Type B pancreatic cell (in vitro differentiated cells): ENCODE data around the gene TTC12. TPM values are rescaled to one million over a fixed set of nuclear protein-coding genes. Genes with fewer than 3 reads are reported as not detected.

ENCODE experiments used
- DNase-seq: peaks from one replicate; pipeline ENCODE4 v3.0.0; 2021; ENCODE audit warnings: mixed read lengths; ENCODE audit not compliant: unreplicated experiment; ENCODE audit errors: extremely low spot score
- H3K27ac Mint-ChIP-seq: 2 replicates; pipeline ENCODE4 v1.8.0; 2021; ENCODE audit warnings: mild to moderate bottlenecking, mixed read lengths
- H3K27me3 Mint-ChIP-seq: 2 replicates; pipeline ENCODE4 v1.8.0; 2021; ENCODE audit warnings: mixed read lengths
- H3K36me3 Mint-ChIP-seq: 2 replicates; pipeline ENCODE4 v1.8.0; 2021; ENCODE audit warnings: mixed read lengths
- H3K4me1 Mint-ChIP-seq: one replicate; pipeline ENCODE4 v1.8.0; 2021; ENCODE audit warnings: mixed read lengths; ENCODE audit not compliant: unreplicated experiment
- H3K4me3 Mint-ChIP-seq: 2 replicates; pipeline ENCODE4 v1.8.0; 2021; ENCODE audit warnings: mild to moderate bottlenecking, mixed read lengths
- H3K9me3 Mint-ChIP-seq: 2 replicates; pipeline ENCODE4 v1.8.0; 2021; ENCODE audit warnings: mixed read lengths
- total RNA-seq: library from RNA; stranded (reverse); gene quantifications from 2 replicates; pipeline ENCODE4 v1.2.1, GENCODE V29; 2021; ENCODE audit warnings: low replicate concordance
- TF ChIP-seq, protein P1 (sequence below): fragments of 200-600 bp; sonication (generic); conservative IDR thresholded peaks from 2 replicates; pipeline ENCODE4 v1.5.0; 2021; ENCODE audit warnings: antibody characterized with exemption, mild to moderate bottlenecking

Gene TTC12
- total RNA-seq, 1 donor from 2014 or later: 27.6 TPM

DNA sequence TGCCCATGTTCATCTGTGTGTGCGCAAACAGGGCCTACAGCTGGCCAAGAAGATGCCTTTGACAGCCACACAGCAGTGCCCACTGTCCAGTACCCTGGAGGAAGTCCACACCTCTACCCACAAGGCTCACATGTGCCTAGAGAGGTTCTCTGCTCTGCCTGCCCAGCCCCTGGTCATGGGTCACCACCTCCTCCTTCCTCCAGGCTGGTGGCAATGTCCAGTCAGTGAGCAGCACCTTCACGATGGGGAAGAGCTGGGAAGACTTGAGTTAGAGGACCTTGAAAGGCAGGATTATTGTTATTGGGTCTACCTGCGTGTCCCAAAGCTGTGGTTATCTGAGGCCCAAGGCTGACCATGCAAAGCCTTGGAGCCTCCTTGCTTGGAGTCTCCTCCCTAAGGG, 28.4 kb upstream of the TTC12 start:
- TF ChIP-seq, protein P1, sequence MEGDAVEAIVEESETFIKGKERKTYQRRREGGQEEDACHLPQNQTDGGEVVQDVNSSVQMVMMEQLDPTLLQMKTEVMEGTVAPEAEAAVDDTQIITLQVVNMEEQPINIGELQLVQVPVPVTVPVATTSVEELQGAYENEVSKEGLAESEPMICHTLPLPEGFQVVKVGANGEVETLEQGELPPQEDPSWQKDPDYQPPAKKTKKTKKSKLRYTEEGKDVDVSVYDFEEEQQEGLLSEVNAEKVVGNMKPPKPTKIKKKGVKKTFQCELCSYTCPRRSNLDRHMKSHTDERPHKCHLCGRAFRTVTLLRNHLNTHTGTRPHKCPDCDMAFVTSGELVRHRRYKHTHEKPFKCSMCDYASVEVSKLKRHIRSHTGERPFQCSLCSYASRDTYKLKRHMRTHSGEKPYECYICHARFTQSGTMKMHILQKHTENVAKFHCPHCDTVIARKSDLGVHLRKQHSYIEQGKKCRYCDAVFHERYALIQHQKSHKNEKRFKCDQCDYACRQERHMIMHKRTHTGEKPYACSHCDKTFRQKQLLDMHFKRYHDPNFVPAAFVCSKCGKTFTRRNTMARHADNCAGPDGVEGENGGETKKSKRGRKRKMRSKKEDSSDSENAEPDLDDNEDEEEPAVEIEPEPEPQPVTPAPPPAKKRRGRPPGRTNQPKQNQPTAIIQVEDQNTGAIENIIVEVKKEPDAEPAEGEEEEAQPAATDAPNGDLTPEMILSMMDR: no peak
- Mint-ChIP-seq H3K4me3 (no peak overlapping the region), H3K27me3 (peaks cover 11% of the 10 kb centered on the region), H3K9me3 (no peaks in the 10 kb centered on the region), H3K27ac (no peak overlapping the region), H3K4me1 (peaks cover 11% of the 10 kb centered on the region), H3K36me3 (no peaks in the 10 kb centered on the region)
- no peak for DNase-seq

DNA sequence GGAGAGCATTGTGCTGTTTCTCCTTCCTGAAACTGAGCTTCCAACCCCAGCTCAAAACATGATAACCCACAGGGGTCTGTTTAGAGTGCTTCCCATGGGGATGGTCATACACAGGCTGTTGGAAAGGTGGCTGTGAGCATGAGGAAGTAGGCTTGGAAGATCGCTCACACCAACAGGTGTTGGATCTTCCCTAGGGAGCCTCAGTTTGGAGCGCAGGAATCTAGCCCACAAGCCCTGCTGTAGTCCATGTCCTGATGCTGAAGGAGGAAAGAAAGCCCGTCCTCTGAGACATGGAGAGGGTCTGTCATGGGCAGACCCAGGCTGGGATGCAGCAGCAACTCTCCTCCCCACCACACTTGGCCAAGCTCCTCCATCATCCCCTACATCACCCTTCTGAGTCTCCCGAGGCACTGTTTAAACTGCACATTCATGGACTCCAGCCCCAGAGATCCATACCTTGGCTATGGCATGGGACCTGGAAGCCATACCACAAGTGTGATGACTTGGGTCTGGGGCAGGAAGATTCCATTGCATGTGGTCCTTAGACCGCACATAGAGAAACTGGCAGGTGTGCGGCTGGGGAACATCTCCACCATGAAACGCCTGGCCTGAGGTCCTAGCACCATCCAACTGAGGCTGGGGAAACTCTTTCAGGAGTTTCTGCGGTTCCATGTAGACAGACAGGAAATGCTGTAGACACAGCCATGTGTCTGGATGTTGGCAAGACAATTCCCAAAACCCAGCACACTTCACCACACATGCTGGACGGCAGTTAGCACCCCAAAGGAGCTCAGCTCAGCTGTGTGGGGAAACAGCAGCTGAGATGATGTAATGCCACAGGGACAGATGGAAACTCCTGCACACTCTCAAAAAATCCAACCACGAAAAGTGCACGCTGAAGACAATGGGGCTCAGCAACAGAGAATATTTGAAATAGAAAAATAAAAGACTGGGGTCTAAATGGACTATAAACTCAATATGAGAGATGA, 27.6 kb upstream of the TTC12 start:
- Mint-ChIP-seq H3K4me3 (no peak overlapping the region), H3K27ac (no peak overlapping the region), H3K36me3 (no peaks in the 10 kb centered on the region), H3K4me1 (peaks cover 11% of the 10 kb centered on the region), H3K27me3 (peaks cover 17% of the 10 kb centered on the region), H3K9me3 (no peaks in the 10 kb centered on the region)
- TF ChIP-seq, protein P1: no peak
- no peak for DNase-seq

DNA sequence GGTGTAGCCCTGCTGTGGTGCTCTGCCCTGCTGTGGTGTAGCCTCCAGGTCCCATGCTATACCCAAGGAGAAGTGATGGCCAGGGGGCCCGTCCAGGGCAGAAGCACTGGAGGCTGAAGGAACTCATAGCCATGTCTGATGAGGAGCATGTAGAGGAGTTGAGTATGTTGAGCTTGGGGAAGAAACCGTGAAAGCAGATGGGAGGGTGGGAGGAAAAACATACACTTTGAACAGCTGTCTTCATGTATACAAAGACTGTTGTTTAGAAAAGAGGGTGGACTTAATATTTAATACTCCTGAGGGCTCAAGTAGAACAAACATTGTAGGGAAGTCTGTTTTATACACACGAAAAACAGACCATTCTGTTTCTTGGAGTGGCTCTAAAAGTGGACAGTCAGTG, 26.6 kb upstream of the TTC12 start:
- H3K4me1 Mint-ChIP-seq: peaks cover 11% of the 10 kb centered on the region
- TF ChIP-seq, protein P1: no peak
- H3K4me3 Mint-ChIP-seq: no peak overlapping the region
- H3K9me3 Mint-ChIP-seq: no peaks in the 10 kb centered on the region
- no peaks in the 10 kb centered on the region for H3K36me3 Mint-ChIP-seq
- no peak overlapping the region for H3K27ac Mint-ChIP-seq
- H3K27me3 Mint-ChIP-seq: peaks cover 17% of the 10 kb centered on the region
- no peak for DNase-seq

DNA sequence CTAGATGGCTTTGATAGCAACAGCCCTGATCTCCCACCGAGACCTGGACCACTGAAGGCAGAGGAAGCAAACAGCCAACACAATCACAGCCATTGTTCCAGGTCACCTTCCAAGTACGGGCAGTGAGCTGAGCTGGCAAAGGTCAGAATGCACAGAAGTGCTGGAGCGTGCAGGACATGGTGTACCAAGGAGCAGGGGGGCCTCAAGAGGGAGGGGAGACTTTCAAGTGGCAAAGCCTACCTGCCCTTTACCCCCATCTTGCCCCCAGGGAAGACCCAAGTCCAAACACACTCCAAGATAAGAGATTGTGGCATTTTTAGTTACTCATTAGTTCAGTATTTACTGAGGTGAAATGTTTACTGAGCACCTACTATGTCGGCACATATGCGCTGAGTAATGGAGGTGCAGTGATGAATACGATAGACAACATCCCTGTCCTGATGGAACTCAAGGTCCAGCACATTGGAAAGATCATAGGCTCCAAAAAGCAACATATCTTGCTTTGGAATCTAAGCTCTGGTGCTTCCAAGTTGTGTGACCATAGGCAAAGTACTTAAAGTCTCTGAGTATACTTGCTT, 26.0 kb upstream of the TTC12 start:
- H3K9me3 Mint-ChIP-seq: no peaks in the 10 kb centered on the region
- H3K27ac Mint-ChIP-seq: no peak overlapping the region
- no peak overlapping the region for H3K4me3 Mint-ChIP-seq
- TF ChIP-seq, protein P1: no peak
- H3K4me1 Mint-ChIP-seq: peaks cover 11% of the 10 kb centered on the region
- no peaks in the 10 kb centered on the region for H3K36me3 Mint-ChIP-seq
- no peak for DNase-seq
- H3K27me3 Mint-ChIP-seq: peaks cover 21% of the 10 kb centered on the region

DNA sequence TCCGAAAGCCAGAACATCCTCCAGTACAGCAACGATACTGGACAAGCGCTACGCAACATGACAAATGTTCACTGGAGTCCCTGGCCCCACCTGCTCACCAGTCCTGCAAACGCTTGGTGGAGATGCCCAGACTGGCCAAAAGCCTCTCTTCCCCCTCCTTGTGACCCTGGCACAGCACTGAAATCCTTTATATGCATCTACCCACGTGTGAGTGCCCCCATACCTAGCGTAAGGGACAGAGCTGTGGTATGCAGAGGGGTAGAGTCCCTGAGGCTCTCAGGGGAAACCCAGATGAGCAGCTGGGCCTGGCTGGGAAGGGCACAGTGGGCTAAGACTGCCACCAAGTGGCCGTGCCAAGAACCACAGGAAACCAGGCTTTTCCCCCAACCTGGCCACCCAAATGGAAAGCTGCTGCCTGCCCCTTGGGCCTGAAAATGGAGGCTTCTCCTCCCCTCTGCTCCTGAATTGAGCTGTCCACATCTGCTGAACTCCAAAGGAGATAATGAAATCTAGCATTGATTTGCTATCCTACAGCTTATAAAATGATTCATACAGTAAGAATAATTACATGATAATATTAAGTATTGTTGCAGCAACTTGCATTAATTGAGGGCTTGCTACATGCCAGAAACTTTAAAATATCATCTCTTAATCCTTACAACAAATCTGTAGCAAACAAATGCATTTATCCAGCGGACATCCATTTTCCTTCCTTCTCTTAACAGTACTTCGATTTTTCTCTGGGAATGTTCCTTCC, 24.8 kb upstream of the TTC12 start:
- Mint-ChIP-seq H3K27ac (no peak overlapping the region), H3K4me3 (no peak overlapping the region), H3K36me3 (peaks cover 3% of the 10 kb centered on the region), H3K27me3 (peaks cover 32% of the 10 kb centered on the region), H3K9me3 (no peaks in the 10 kb centered on the region), H3K4me1 (peaks cover 11% of the 10 kb centered on the region)
- TF ChIP-seq, protein P1: peak; percentile 97
- DNase-seq: no peak
